HepG2 (cell line): Measurements from ENCODE around the gene RRBP1. TPM values are rescaled to one million over a fixed set of nuclear protein-coding genes. Genes with fewer than 3 reads are reported as not detected.

Experiments used
- DNMT1 ChIP-seq: sonication (generic); formaldehyde crosslinking; IDR thresholded peaks from 2 replicates; pipeline ENCODE4 v1.5.1; 2020; ENCODE audit warnings: mild to moderate bottlenecking, missing genetic modification reagents
- ELF1 ChIP-seq: sonication (generic); formaldehyde crosslinking; IDR thresholded peaks from 2 replicates; pipeline ENCODE4 v1.4.0; 2020; ENCODE audit warnings: missing genetic modification reagents
- GTF2F1 ChIP-seq: fragments of 150-350 bp; IDR thresholded peaks from 2 replicates; pipeline ENCODE4 v1.6.1; 2014; ENCODE audit warnings: low read length
- HNRNPK ChIP-seq: fragments of 200-400 bp; formaldehyde crosslinking; IDR thresholded peaks from 2 replicates; pipeline ENCODE4 v1.6.1; 2018; ENCODE audit warnings: low read length, low read depth, moderate library complexity, mild to moderate bottlenecking; ENCODE audit not compliant: poor library complexity, severe bottlenecking
- KAT7 ChIP-seq: IDR thresholded peaks from 2 replicates; pipeline ENCODE4 v1.6.1; 2018; ENCODE audit warnings: borderline replicate concordance, missing compliant biosample characterization
- LCORL ChIP-seq, 2 experiments: fragments of 450-650 bp in 1 of 2; sonication (generic) in 1 of 2; formaldehyde crosslinking in 1 of 2; IDR thresholded peaks; 2 replicates each; pipeline versions ENCODE4 v1.5.0 to v1.6.1; 2017 to 2020; ENCODE audit warnings: antibody characterized with exemption in 1 of 2, missing genetic modification reagents in 1 of 2
- MBNL3 ChIP-seq: fragments of 250-450 bp; sonication (Bioruptor Pico); conservative IDR thresholded peaks from 2 replicates; pipeline ENCODE4 v1.8.0; 2022; ENCODE audit warnings: mild to moderate bottlenecking, inconsistent platforms
- MEIS2 ChIP-seq: sonication (generic); formaldehyde crosslinking; IDR thresholded peaks from 2 replicates; pipeline ENCODE4 v1.9.0; 2021; ENCODE audit warnings: mild to moderate bottlenecking, missing genetic modification reagents
- MIER2 ChIP-seq: IDR thresholded peaks from 2 replicates; pipeline ENCODE4 v1.6.1; 2016; ENCODE audit warnings: missing biosample characterization, missing genetic modification reagents
- NBN ChIP-seq: fragments of 450-650 bp; conservative IDR thresholded peaks from 2 replicates; pipeline ENCODE4 v1.6.1; 2017
- REPIN1 ChIP-seq: sonication (generic); formaldehyde crosslinking; IDR thresholded peaks from 2 replicates; pipeline ENCODE4 v1.8.0; 2022; ENCODE audit warnings: missing genetic modification reagents, low read depth, mild to moderate bottlenecking, borderline replicate concordance
- SIN3A ChIP-seq: IDR thresholded peaks from 2 replicates; pipeline ENCODE4 v1.6.1; 2011; ENCODE audit warnings: low read depth, mild to moderate bottlenecking, control low read depth, low read length, borderline replicate concordance
- TBL1XR1 ChIP-seq: fragments of 150-350 bp; IDR thresholded peaks from 2 replicates; pipeline ENCODE4 v1.6.1; 2014; ENCODE audit warnings: borderline replicate concordance, low read length; ENCODE audit not compliant: partially characterized antibody
- USF2 ChIP-seq, 2 experiments: sonication (generic) in 1 of 2; formaldehyde crosslinking in 1 of 2; IDR thresholded peaks; 2 replicates each; pipeline versions ENCODE4 v1.5.1 to v1.6.1; 2011 to 2020; ENCODE audit warnings: borderline replicate concordance in 1 of 2, low read depth in 1 of 2, low read length in 1 of 2, mild to moderate bottlenecking in 1 of 2, missing genetic modification reagents in 1 of 2, moderate library complexity in 1 of 2
- ZNF260 ChIP-seq: sonication (generic); formaldehyde crosslinking; IDR thresholded peaks from 2 replicates; pipeline ENCODE4 v1.4.0; 2020; ENCODE audit warnings: missing genetic modification reagents, low read depth, mild to moderate bottlenecking, borderline replicate concordance
- ZNF362 ChIP-seq: sonication (generic); formaldehyde crosslinking; IDR thresholded peaks from 2 replicates; pipeline ENCODE4 v1.4.0; 2020; ENCODE audit warnings: missing genetic modification reagents, mild to moderate bottlenecking, borderline replicate concordance
- ZNF441 ChIP-seq: sonication (generic); formaldehyde crosslinking; IDR thresholded peaks from 2 replicates; pipeline ENCODE4 v1.7.0; 2021; ENCODE audit warnings: missing genetic modification reagents, borderline replicate concordance
- ZNF710 ChIP-seq: sonication (generic); formaldehyde crosslinking; IDR thresholded peaks from 2 replicates; pipeline ENCODE4 v1.5.0; 2020; ENCODE audit warnings: mild to moderate bottlenecking, missing genetic modification reagents, borderline replicate concordance
- polyA plus RNA-seq, 8 experiments: library from polyadenylated mRNA; depleted of rRNA in 3 of 8; stranded (reverse) in 7 of 8; unstranded in 1 of 8; fragments of >200 nt; fragmentation: Illumina TruSeq in 4 of 8; extraction: Trizol in 4 of 8; gene quantifications; 2 replicates each; pipeline versions ENCODE4 v1.2.1 to v1.2.3, GENCODE V29; 2011 to 2016; ENCODE audit warnings: low read depth in 4 of 8, missing spikeins in 1 of 8, mixed read lengths in 1 of 8; ENCODE audit not compliant: insufficient read depth in 1 of 8
- total RNA-seq, 5 experiments: library from RNA; depleted of rRNA; stranded (reverse); fragments of >200 nt; fragmentation: Illumina TruSeq; extraction: Trizol; gene quantifications; 2 replicates each; pipeline ENCODE4 v1.2.3, GENCODE V29; 2016; ENCODE audit warnings: low read depth in 1 of 5
- TF ChIP-seq, protein P1 (sequence below): IDR thresholded peaks from 2 replicates; pipeline ENCODE4 v1.6.1; 2012; ENCODE audit warnings: low read length, improper control_type of control experiment

The RRBP1 gene
- total and polyA plus RNA-seq, 2 of the 13 experiments (the other 11 are each of a cell fraction or from before 2014, with no cell fraction given), result 150 to 222 TPM

GRCh38 chr20:17679941-17680835 is 1.9 kb downstream of the RRBP1 start (continued):
- no peak for TF ChIP-seq ZNF260 (CRISPR knock-in tag)
- no peak for TF ChIP-seq LCORL (IDR thresholded peaks at IDR 0.05)
- peak; percentile 88; the same call in 1 of the 2 replicates for TF ChIP-seq LCORL (CRISPR knock-in tag; IDR thresholded peaks at IDR 0.05)
- TF ChIP-seq SIN3A, result peak; percentile 81
- TF ChIP-seq GTF2F1, result no peak
- no peak for TF ChIP-seq MIER2 (CRISPR knock-in tag)
- peak; percentile 39; the same call in 1 of the 2 replicates for TF ChIP-seq ZNF710 (CRISPR knock-in tag)
- TF ChIP-seq MBNL3 (CRISPR knock-in tag), result no peak
- peak; percentile 39; the same call in 1 of the 2 replicates for TF ChIP-seq ZNF362
- no peak for TF ChIP-seq HNRNPK
- no peak; the same call in 1 of the 2 replicates for TF ChIP-seq ZNF441 (CRISPR knock-in tag)
- TF ChIP-seq DNMT1 (CRISPR knock-in tag), result no peak
- TF ChIP-seq, protein P1, sequence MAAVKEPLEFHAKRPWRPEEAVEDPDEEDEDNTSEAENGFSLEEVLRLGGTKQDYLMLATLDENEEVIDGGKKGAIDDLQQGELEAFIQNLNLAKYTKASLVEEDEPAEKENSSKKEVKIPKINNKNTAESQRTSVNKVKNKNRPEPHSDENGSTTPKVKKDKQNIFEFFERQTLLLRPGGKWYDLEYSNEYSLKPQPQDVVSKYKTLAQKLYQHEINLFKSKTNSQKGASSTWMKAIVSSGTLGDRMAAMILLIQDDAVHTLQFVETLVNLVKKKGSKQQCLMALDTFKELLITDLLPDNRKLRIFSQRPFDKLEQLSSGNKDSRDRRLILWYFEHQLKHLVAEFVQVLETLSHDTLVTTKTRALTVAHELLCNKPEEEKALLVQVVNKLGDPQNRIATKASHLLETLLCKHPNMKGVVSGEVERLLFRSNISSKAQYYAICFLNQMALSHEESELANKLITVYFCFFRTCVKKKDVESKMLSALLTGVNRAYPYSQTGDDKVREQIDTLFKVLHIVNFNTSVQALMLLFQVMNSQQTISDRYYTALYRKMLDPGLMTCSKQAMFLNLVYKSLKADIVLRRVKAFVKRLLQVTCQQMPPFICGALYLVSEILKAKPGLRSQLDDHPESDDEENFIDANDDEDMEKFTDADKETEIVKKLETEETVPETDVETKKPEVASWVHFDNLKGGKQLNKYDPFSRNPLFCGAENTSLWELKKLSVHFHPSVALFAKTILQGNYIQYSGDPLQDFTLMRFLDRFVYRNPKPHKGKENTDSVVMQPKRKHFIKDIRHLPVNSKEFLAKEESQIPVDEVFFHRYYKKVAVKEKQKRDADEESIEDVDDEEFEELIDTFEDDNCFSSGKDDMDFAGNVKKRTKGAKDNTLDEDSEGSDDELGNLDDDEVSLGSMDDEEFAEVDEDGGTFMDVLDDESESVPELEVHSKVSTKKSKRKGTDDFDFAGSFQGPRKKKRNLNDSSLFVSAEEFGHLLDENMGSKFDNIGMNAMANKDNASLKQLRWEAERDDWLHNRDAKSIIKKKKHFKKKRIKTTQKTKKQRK, result no peak
- no peak; the same call in none of the 2 replicates for TF ChIP-seq ELF1 (CRISPR knock-in tag)
- TF ChIP-seq TBL1XR1, result peak; percentile 19
- TF ChIP-seq NBN, result no peak
- TF ChIP-seq REPIN1 (CRISPR knock-in tag), result peak; percentile 69; the same call in 1 of the 2 replicates
- no peak for TF ChIP-seq USF2 (IDR thresholded peaks at IDR 0.05; ENCODE audit: low read depth, low read length)
- no peak for TF ChIP-seq USF2 (CRISPR knock-in tag; IDR thresholded peaks at IDR 0.05; ENCODE audit: borderline replicate concordance)
- no peak; the same call in 1 of the 2 replicates for TF ChIP-seq KAT7
- peak; percentile 83 for TF ChIP-seq MEIS2 (CRISPR knock-in tag)
